Kasumi-1 (cell line): ENCODE results near the gene GMDS.

ENCODE experiments used
- DNase-seq, 2 experiments: peaks; one replicate each; lab custom pipeline; 2025; lab: John Stamatoyannopoulos, UW

GMDS gene

GRCh38 chr6:2099870-2100269 is 145.5 kb downstream of the GMDS start:
- DNase-seq: no peak

GRCh38 chr6:2097464-2097863 is 147.9 kb downstream of the GMDS start:
- no peak for DNase-seq

GRCh38 chr6:2094642-2095041 is 150.8 kb downstream of the GMDS start:
- no peak for DNase-seq

GRCh38 chr6:2086326-2086965 is 159.0 kb downstream of the GMDS start:
- DNase-seq: no peak

GRCh38 chr6:2085657-2086056 is 159.7 kb downstream of the GMDS start:
- no peak for DNase-seq

GRCh38 chr6:2081155-2082138 is 164.0 kb downstream of the GMDS start:
- no peak for DNase-seq

GRCh38 chr6:2078888-2079287 is 166.5 kb downstream of the GMDS start:
- DNase-seq: no peak

GRCh38 chr6:2077826-2078225 is 167.6 kb downstream of the GMDS start:
- DNase-seq: no peak

GRCh38 chr6:2073476-2073875 is 171.9 kb downstream of the GMDS start:
- DNase-seq: no peak

- no peak for DNase-seq
These were observed 173.0 kb downstream of the GMDS start for GRCh38 chr6:2072453-2072852.

- DNase-seq: no peak
These were observed 181.9 kb downstream of the GMDS start for GRCh38 chr6:2063547-2063946.

GRCh38 chr6:2061880-2062279 is 183.5 kb downstream of the GMDS start:
- no peak for DNase-seq

GRCh38 chr6:2055911-2056310 is 189.5 kb downstream of the GMDS start:
- DNase-seq: no peak

- DNase-seq: no peak
These were observed 190.3 kb downstream of the GMDS start for GRCh38 chr6:2055143-2055542.

- no peak for DNase-seq
These were observed 190.8 kb downstream of the GMDS start for GRCh38 chr6:2054516-2055067.

- no peak for DNase-seq
These were observed 191.7 kb downstream of the GMDS start for GRCh38 chr6:2053691-2054090.

- no peak for DNase-seq
These were observed 197.6 kb downstream of the GMDS start for GRCh38 chr6:2047855-2048254.

GRCh38 chr6:2044192-2044591 is 201.2 kb downstream of the GMDS start:
- DNase-seq: no peak

- no peak for DNase-seq
These were observed 202.3 kb downstream of the GMDS start for GRCh38 chr6:2042956-2043648.

GRCh38 chr6:2038092-2038491 is 207.3 kb downstream of the GMDS start:
- no peak for DNase-seq

- no peak for DNase-seq
These were observed 208.0 kb downstream of the GMDS start for GRCh38 chr6:2037237-2037926.

GRCh38 chr6:2036710-2037023 is 208.7 kb downstream of the GMDS start:
- no peak for DNase-seq
